PC-9 (cell line): ENCODE data around the gene CCDC180. TPM values are rescaled to one million over a fixed set of nuclear protein-coding genes. Genes with fewer than 3 reads are reported as not detected.

Experiments
- BruUV-seq: library from RNA; stranded (reverse); fragments of 400-500 nt; replicated peaks from 2 replicates; lab custom pipeline; 2021; lab: Mats Ljungman, UMichigan
- CTCF ChIA-PET: fragments of 300-600 bp; sonication (Branson Sonifier 250); formaldehyde crosslinking; loops from one replicate; lab custom pipeline; 2022; ENCODE audit warnings: antibody characterized with exemption; lab: Charles Lee
- POLR2A ChIA-PET: fragments of 300-600 bp; sonication (Branson Sonifier 250); formaldehyde crosslinking; loops from one replicate; lab custom pipeline; 2022; ENCODE audit warnings: antibody characterized with exemption; ENCODE audit not compliant: unreplicated experiment; lab: Charles Lee
- DNase-seq, 2 experiments: peaks; one replicate each; pipeline versions ENCODE4 v3.0.0 to v3.0.0-alpha.2; 2015 to 2022; ENCODE audit warnings: mixed read lengths in 1 of 2
- H2AFZ ChIP-seq: fragments of 200-600 bp; sonication (generic); 2 replicates; pipeline ENCODE4 v1.8.1; 2017; ENCODE audit warnings: antibody characterized with exemption
- H3F3A ChIP-seq: fragments of 200-600 bp; sonication (generic); 2 replicates; pipeline ENCODE4 v1.8.1; 2017; ENCODE audit warnings: antibody characterized with exemption, mild to moderate bottlenecking, low read depth; ENCODE audit not compliant: insufficient read depth
- H3K27ac ChIP-seq: fragments of 200-600 bp; sonication (generic); 2 replicates; pipeline ENCODE4 v1.6.1; 2016; ENCODE audit warnings: mixed run types
- H3K27me3 ChIP-seq: fragments of 200-600 bp; sonication (generic); 2 replicates; pipeline ENCODE4 v1.6.1; 2016; ENCODE audit warnings: low read depth, mixed run types; ENCODE audit not compliant: insufficient read depth
- H3K36me3 ChIP-seq: fragments of 200-600 bp; sonication (generic); 2 replicates; pipeline ENCODE4 v1.6.1; 2016; ENCODE audit warnings: low read depth, mixed run types
- H3K4me1 ChIP-seq: fragments of 200-600 bp; sonication (generic); replicated peaks from 2 replicates; pipeline ENCODE4 v1.6.1; 2016; ENCODE audit warnings: mixed run types; ENCODE audit not compliant: insufficient read depth
- H3K4me2 ChIP-seq: fragments of 200-600 bp; sonication (generic); 2 replicates; pipeline ENCODE4 v1.6.1; 2017; ENCODE audit warnings: mixed run types
- H3K4me3 ChIP-seq: fragments of 200-600 bp; sonication (generic); 2 replicates; pipeline ENCODE4 v1.6.1; 2016; ENCODE audit warnings: mixed run types
- H3K79me2 ChIP-seq: fragments of 200-600 bp; sonication (generic); 2 replicates; pipeline ENCODE4 v1.6.1; 2017; ENCODE audit warnings: low read depth, mixed run types
- H3K9me2 ChIP-seq: fragments of 200-600 bp; sonication (generic); 2 replicates; pipeline ENCODE4 v1.8.1; 2017; ENCODE audit warnings: mild to moderate bottlenecking; ENCODE audit not compliant: insufficient read depth
- H3K9me3 ChIP-seq: fragments of 200-600 bp; sonication (generic); 2 replicates; pipeline ENCODE4 v1.8.1; 2016; ENCODE audit warnings: low read depth; ENCODE audit not compliant: insufficient read depth
- H4K20me1 ChIP-seq: fragments of 200-600 bp; sonication (generic); 2 replicates; pipeline ENCODE4 v1.8.1; 2017; ENCODE audit not compliant: insufficient read depth
- CTCF ChIP-seq: fragments of 200-600 bp; sonication (generic); conservative IDR thresholded peaks from 2 replicates; pipeline ENCODE4 v1.6.1; 2017; ENCODE audit warnings: mixed run types, antibody characterized with exemption, mild to moderate bottlenecking, moderate library complexity
- EZH2 ChIP-seq: fragments of 200-600 bp; sonication (generic); IDR thresholded peaks from 2 replicates; pipeline ENCODE4 v1.8.0; 2017; ENCODE audit warnings: antibody characterized with exemption, low read depth
- intact Hi-C: fragments of 100-400 bp; cut with micrococcal nuclease; formaldehyde crosslinking; loops from one replicate; pipeline ENCODE4 v1.10.0; 2022; ENCODE audit not compliant: unreplicated experiment
- total RNA-seq: library from RNA; stranded (reverse); gene quantifications from 2 replicates; pipeline ENCODE4 v1.2.3, GENCODE V29; 2021

The CCDC180 gene
- total RNA-seq, 1 experiment from 2014 or later, result 2.3 TPM

DNA sequence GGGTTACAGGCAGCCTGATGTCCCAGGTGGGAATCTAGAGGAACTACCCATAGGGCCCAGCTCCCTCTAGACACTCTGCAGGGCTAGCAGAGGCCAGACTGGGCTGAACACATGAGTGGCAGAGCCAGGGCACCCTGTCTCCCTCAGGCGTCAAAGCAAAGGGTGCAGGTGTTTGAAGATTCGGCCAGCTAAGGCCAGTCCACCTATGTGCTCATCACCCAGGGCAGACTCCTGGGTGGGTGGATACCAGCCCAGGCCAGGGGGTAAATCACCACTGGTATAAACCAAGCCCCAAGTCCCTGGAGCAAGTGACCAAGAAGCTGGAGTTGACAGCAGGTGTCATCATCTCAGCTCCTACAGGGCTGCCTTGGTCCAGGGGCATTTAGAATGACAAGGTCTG lies 3.4 kb downstream of the CCDC180 start:
- no peak overlapping the region for H2AFZ ChIP-seq
- intact Hi-C loops, result no loop called here
- no peaks in the 10 kb centered on the region for H3K9me2 ChIP-seq
- H3K27me3 ChIP-seq, result no peaks in the 10 kb centered on the region
- H3F3A ChIP-seq, result no peaks in the 10 kb centered on the region
- TF ChIP-seq EZH2, result no peak
- TF ChIP-seq CTCF, result no peak
- no peaks in the 10 kb centered on the region for H3K4me1 ChIP-seq
- no peak for DNase-seq
- no peaks in the 10 kb centered on the region for H3K36me3 ChIP-seq
- no peak overlapping the region for H3K4me3 ChIP-seq
- no peak overlapping the region for H3K27ac ChIP-seq
- ChIA-PET POLR2A (no interaction called here), CTCF (no interaction called here)
- no peak overlapping the region for H3K4me2 ChIP-seq
- H3K79me2 ChIP-seq, result no peaks in the 10 kb centered on the region
- no TSS peak for BruUV-seq
- H3K9me3 ChIP-seq, result no peaks in the 10 kb centered on the region
- H4K20me1 ChIP-seq, result no peaks in the 10 kb centered on the region

- ChIA-PET POLR2A (interaction anchor here (0.6 kb wide), 1 partner anchor 613 kb away, joined by 3 read pairs; no protein-coding TSS in a partner anchor), CTCF (no interaction called here)
- Histone ChIP-seq H4K20me1 (no peaks in the 10 kb centered on the region), H3K4me1 (no peaks in the 10 kb centered on the region), H2AFZ (no peak overlapping the region), H3K27me3 (no peaks in the 10 kb centered on the region), H3K9me3 (no peaks in the 10 kb centered on the region), H3K9me2 (no peaks in the 10 kb centered on the region), H3K27ac (no peak overlapping the region), H3K4me2 (no peak overlapping the region), H3K79me2 (no peaks in the 10 kb centered on the region), H3K36me3 (no peaks in the 10 kb centered on the region), H3F3A (no peaks in the 10 kb centered on the region), H3K4me3 (no peak overlapping the region)
- TF ChIP-seq CTCF (no peak), EZH2 (no peak)
- intact Hi-C loops, result no loop called here
- DNase-seq, result no peak
- BruUV-seq, result no TSS peak
Observed at GRCh38 chr9:97311798-97312500, 4.5 kb downstream of the CCDC180 start.

DNA sequence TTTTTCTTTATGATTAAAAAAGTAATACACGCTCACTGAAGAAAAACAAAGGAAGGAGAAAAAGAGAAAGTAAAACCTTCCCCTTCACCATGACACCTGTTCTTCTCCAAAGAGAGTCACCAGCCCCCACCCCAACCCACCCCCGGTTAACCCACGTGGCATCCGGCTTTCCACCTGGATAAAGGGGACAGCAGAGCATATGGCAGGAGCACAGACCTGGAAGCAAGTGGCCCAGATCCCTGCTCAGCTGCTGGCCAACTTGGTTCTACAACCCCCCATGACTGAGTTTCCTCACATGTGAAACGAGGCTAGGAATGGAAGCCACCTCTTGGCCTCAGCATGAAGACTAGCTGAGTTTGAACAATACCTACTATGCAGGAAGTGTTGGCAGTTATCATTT lies 5.1 kb downstream of the CCDC180 start:
- Histone ChIP-seq H3K79me2 (no peaks in the 10 kb centered on the region), H3K4me3 (no peak overlapping the region), H2AFZ (no peak overlapping the region), H3K4me2 (no peak overlapping the region), H4K20me1 (no peaks in the 10 kb centered on the region), H3K9me3 (no peaks in the 10 kb centered on the region), H3K36me3 (no peaks in the 10 kb centered on the region), H3F3A (no peaks in the 10 kb centered on the region), H3K27ac (no peak overlapping the region), H3K27me3 (no peaks in the 10 kb centered on the region), H3K4me1 (no peaks in the 10 kb centered on the region), H3K9me2 (no peaks in the 10 kb centered on the region)
- ChIA-PET CTCF (no interaction called here), POLR2A (interaction anchor here (0.6 kb wide), 1 partner anchor 614 kb away, joined by 3 read pairs; no protein-coding TSS in a partner anchor)
- no peak for DNase-seq
- TF ChIP-seq EZH2 (no peak), CTCF (no peak)
- BruUV-seq, result no TSS peak
- intact Hi-C loops, result no loop called here
